H9 (cell line): ENCODE data around the gene WNT4. TPM values are rescaled to one million over a fixed set of nuclear protein-coding genes. Genes with fewer than 3 reads are reported as not detected.

ENCODE experiments used
- DNase-seq: peaks from one replicate; pipeline ENCODE4 v3.0.0-alpha.2; 2017
- H2AFZ ChIP-seq: one replicate; pipeline ENCODE4 v1.6.1; 2013; ENCODE audit warnings: mild to moderate bottlenecking, low read length, control low read depth, moderate library complexity
- H2AK5ac ChIP-seq: 2 replicates; pipeline ENCODE4 v1.6.1; 2013; ENCODE audit warnings: low read length, control low read depth, mixed read lengths; ENCODE audit not compliant: insufficient read length
- H2BK120ac ChIP-seq: one replicate; pipeline ENCODE4 v1.6.1; 2013; ENCODE audit warnings: low read depth, mild to moderate bottlenecking, low read length, control low read depth, inconsistent platforms; ENCODE audit not compliant: poor library complexity, severe bottlenecking
- H2BK12ac ChIP-seq: 2 replicates; pipeline ENCODE4 v1.6.1; 2013; ENCODE audit warnings: low read length, control low read depth, mixed read lengths, low read depth; ENCODE audit not compliant: insufficient read length
- H2BK15ac ChIP-seq: 2 replicates; pipeline ENCODE4 v1.6.1; 2013; ENCODE audit warnings: low read depth, low read length, control low read depth
- H2BK20ac ChIP-seq: one replicate; pipeline ENCODE4 v1.6.1; 2013; ENCODE audit warnings: low read depth, mild to moderate bottlenecking, low read length, control low read depth, inconsistent platforms; ENCODE audit not compliant: poor library complexity, severe bottlenecking
- H2BK5ac ChIP-seq: 2 replicates; pipeline ENCODE4 v1.6.1; 2013; ENCODE audit warnings: low read length, control low read depth, mixed read lengths; ENCODE audit not compliant: insufficient read length
- H3K14ac ChIP-seq: 2 replicates; pipeline ENCODE4 v1.6.1; 2013; ENCODE audit warnings: low read length, control low read depth; ENCODE audit not compliant: insufficient read depth
- H3K18ac ChIP-seq: 2 replicates; pipeline ENCODE4 v1.6.1; 2013; ENCODE audit warnings: low read depth, mild to moderate bottlenecking, mixed read lengths, low read length, control low read depth; ENCODE audit not compliant: insufficient read length
- H3K23ac ChIP-seq: 2 replicates; pipeline ENCODE4 v1.6.1; 2013; ENCODE audit warnings: low read length, control low read depth, mixed read lengths, low read depth; ENCODE audit not compliant: insufficient read length
- H3K23me2 ChIP-seq: 2 replicates; pipeline ENCODE4 v1.6.1; 2013; ENCODE audit warnings: low read depth, mild to moderate bottlenecking, mixed read lengths, low read length, control low read depth; ENCODE audit not compliant: insufficient read length, poor library complexity, severe bottlenecking
- H3K27ac ChIP-seq: 2 replicates; pipeline ENCODE4 v1.5.1; 2013; ENCODE audit warnings: low read length, control low read depth, mixed read lengths, low read depth; ENCODE audit not compliant: insufficient read length
- H3K27me3 ChIP-seq: 2 replicates; pipeline ENCODE4 v1.6.1; 2013; ENCODE audit warnings: low read length, control low read depth, inconsistent platforms; ENCODE audit not compliant: insufficient read depth
- H3K4ac ChIP-seq: 2 replicates; pipeline ENCODE4 v1.6.1; 2013; ENCODE audit warnings: low read depth, mild to moderate bottlenecking, control low read depth, inconsistent platforms, low read length, moderate library complexity
- H3K4me1 ChIP-seq: 2 replicates; pipeline ENCODE4 v1.6.1; 2013; ENCODE audit warnings: low read length, control low read depth, inconsistent platforms; ENCODE audit not compliant: insufficient read depth
- H3K4me2 ChIP-seq: 2 replicates; pipeline ENCODE4 v1.6.1; 2013; ENCODE audit warnings: low read length, control low read depth, mixed read lengths; ENCODE audit not compliant: insufficient read length, insufficient read depth
- H3K56ac ChIP-seq: 2 replicates; pipeline ENCODE4 v1.6.1; 2013; ENCODE audit warnings: low read depth, mild to moderate bottlenecking, mixed read lengths, low read length, control low read depth; ENCODE audit not compliant: insufficient read length
- H3K79me1 ChIP-seq: 2 replicates; pipeline ENCODE4 v1.6.1; 2013; ENCODE audit warnings: low read depth, mild to moderate bottlenecking, moderate library complexity, low read length, control low read depth, inconsistent platforms; ENCODE audit not compliant: insufficient read depth, poor library complexity, severe bottlenecking
- H3K79me2 ChIP-seq: 2 replicates; pipeline ENCODE4 v1.6.1; 2013; ENCODE audit warnings: low read length, control low read depth, inconsistent platforms; ENCODE audit not compliant: insufficient read depth
- H3K9ac ChIP-seq: 2 replicates; pipeline ENCODE4 v1.6.1; 2013; ENCODE audit warnings: low read length, control low read depth, mixed read lengths; ENCODE audit not compliant: insufficient read length; ENCODE audit errors: extremely low read depth
- H3K9me3 ChIP-seq: one replicate; pipeline ENCODE4 v1.6.1; 2013; ENCODE audit warnings: low read depth, low read length, inconsistent platforms; ENCODE audit not compliant: control insufficient read depth
- H3T11ph ChIP-seq: one replicate; pipeline ENCODE4 v1.6.1; 2013; ENCODE audit warnings: mild to moderate bottlenecking, low read length, control low read depth, inconsistent platforms
- H4K20me1 ChIP-seq: one replicate; pipeline ENCODE4 v1.6.1; 2013; ENCODE audit not compliant: control insufficient read depth, insufficient read length, insufficient read depth
- H4K5ac ChIP-seq: 2 replicates; pipeline ENCODE4 v1.6.1; 2013; ENCODE audit warnings: low read depth, mild to moderate bottlenecking, mixed read lengths, low read length, control low read depth; ENCODE audit not compliant: insufficient read length
- H4K8ac ChIP-seq: replicated peaks from 2 replicates; pipeline ENCODE4 v1.6.1; 2013; ENCODE audit warnings: low read length, control low read depth, mixed read lengths, low read depth; ENCODE audit not compliant: insufficient read length
- H4K91ac ChIP-seq: 2 replicates; pipeline ENCODE4 v1.6.1; 2013; ENCODE audit warnings: low read depth, mild to moderate bottlenecking, moderate library complexity, mixed read lengths, low read length, control low read depth; ENCODE audit not compliant: insufficient read length
- H3K27ac Mint-ChIP-seq, 3 experiments: 2 replicates in 2 of 3; 3 replicates in 1 of 3; pipeline ENCODE4 v1.8.0; 2020 to 2021; ENCODE audit warnings: mixed read lengths in 3 of 3, mild to moderate bottlenecking in 1 of 3, moderate library complexity in 1 of 3
- H3K27me3 Mint-ChIP-seq: 2 replicates; pipeline ENCODE4 v1.8.0; 2021; ENCODE audit warnings: low read depth, mild to moderate bottlenecking, moderate library complexity, mixed read lengths
- H3K36me3 Mint-ChIP-seq, 3 experiments: 2 replicates in 2 of 3; 3 replicates in 1 of 3; pipeline ENCODE4 v1.8.0; 2020 to 2021; ENCODE audit warnings: low read depth in 3 of 3, mixed read lengths in 3 of 3; ENCODE audit not compliant: insufficient read depth in 1 of 3
- H3K4me1 Mint-ChIP-seq, 2 experiments: 2 replicates each; pipeline ENCODE4 v1.8.0; 2020; ENCODE audit warnings: mixed read lengths in 2 of 2
- H3K4me3 Mint-ChIP-seq, 2 experiments: 2 replicates in 1 of 2; 3 replicates in 1 of 2; pipeline ENCODE4 v1.8.0; 2020 to 2021; ENCODE audit warnings: mild to moderate bottlenecking in 2 of 2, mixed read lengths in 2 of 2, moderate library complexity in 1 of 2
- H3K9me3 Mint-ChIP-seq, 2 experiments: 2 replicates in 1 of 2; 3 replicates in 1 of 2; pipeline ENCODE4 v1.8.0; 2020; ENCODE audit warnings: mild to moderate bottlenecking in 2 of 2, mixed read lengths in 2 of 2, moderate library complexity in 1 of 2
- CTCF ChIP-seq: fragments of 200-600 bp; sonication (generic); conservative IDR thresholded peaks from 3 replicates; pipeline ENCODE4 v1.8.0; 2021; ENCODE audit warnings: antibody characterized with exemption, mild to moderate bottlenecking
- WGBS: extraction: QIAGEN DNeasy Blood & Tissue Kit; methylation state at CpG from one replicate; pipeline ENCODE4 v1.1.7; 2013; ENCODE audit warnings: missing lambda C conversion rate, low lambda C conversion rate, mixed read lengths; ENCODE audit not compliant: insufficient read length; ENCODE audit errors: extremely low coverage; 5-methylcytosine and 5-hydroxymethylcytosine counted together
- total RNA-seq: library from RNA; stranded (reverse); gene quantifications from 2 replicates; pipeline ENCODE4 v1.2.1, GENCODE V29; 2021

The WNT4 gene
- total RNA-seq, 1 experiment from 2014 or later = 1.4 TPM

GRCh38 chr1:22188436-22188835 lies 45.5 kb upstream of the WNT4 start:
- no peak overlapping the region for H4K5ac ChIP-seq
- peaks cover 6% of the 10 kb centered on the region for H3K27me3 Mint-ChIP-seq
- no peak for DNase-seq
- no CpG with 5 or more reads among the region's 3 CpGs for WGBS
- H4K91ac ChIP-seq = no peak overlapping the region
- H3K27me3 ChIP-seq = no peaks in the 10 kb centered on the region
- H3K14ac ChIP-seq = no peak overlapping the region
- H3K18ac ChIP-seq = no peak overlapping the region
- peaks cover 2 to 8% of the 10 kb centered on the region in 2 experiments; a peak in 3 of 4 replicates for H3K4me1 Mint-ChIP-seq
- H3K9me3 ChIP-seq = no peaks in the 10 kb centered on the region
- no peak overlapping the region for H2AK5ac ChIP-seq
- H2AFZ ChIP-seq = no peak overlapping the region
- H2BK15ac ChIP-seq = no peak overlapping the region
- H3K23me2 ChIP-seq = no peaks in the 10 kb centered on the region
- no peak overlapping the region for H2BK12ac ChIP-seq
- no peak overlapping the region for H2BK120ac ChIP-seq
- H4K8ac ChIP-seq = no peak overlapping the region
- H3K4ac ChIP-seq = no peak overlapping the region
- no peaks in the 10 kb centered on the region for H3K79me2 ChIP-seq
- no peaks in the 10 kb centered on the region; a peak in 1 of 5 replicates for H3K9me3 Mint-ChIP-seq
- H4K20me1 ChIP-seq = no peaks in the 10 kb centered on the region
- no peak overlapping the region for H3K27ac Mint-ChIP-seq
- H2BK5ac ChIP-seq = no peak overlapping the region
- H3T11ph ChIP-seq = no peak overlapping the region
- TF ChIP-seq CTCF = no peak
- H3K4me2 ChIP-seq = no peak overlapping the region
- H3K23ac ChIP-seq = no peak overlapping the region
- H3K27ac ChIP-seq = no peak overlapping the region
- H2BK20ac ChIP-seq = no peak overlapping the region
- no peaks in the 10 kb centered on the region for H3K79me1 ChIP-seq
- H3K4me3 Mint-ChIP-seq = no peak overlapping the region
- H3K36me3 Mint-ChIP-seq = no peaks in the 10 kb centered on the region
- no peaks in the 10 kb centered on the region for H3K4me1 ChIP-seq
- no peak overlapping the region for H3K9ac ChIP-seq
- H3K56ac ChIP-seq = no peak overlapping the region
